Heart left ventricle (tissue), 13 donors: ENCODE measurements around the gene MAP1B.

ENCODE experiments used
- CTCF ChIP-seq, 12 donors: fragments of 200-600 bp; sonication (generic) in 4 of 12; IDR thresholded peaks; one replicate each; pipeline versions ENCODE4 v1.5.0 to v1.8.0; 2018 to 2022; ENCODE audit warnings: antibody characterized with exemption in 12 of 12, mild to moderate bottlenecking in 5 of 12
- POLR2A ChIP-seq, 2 donors: fragments of 450-650 bp; IDR thresholded peaks; one replicate each; pipeline ENCODE4 v1.6.1; 2017; ENCODE audit warnings: antibody characterized with exemption in 2 of 2, mild to moderate bottlenecking in 2 of 2, moderate library complexity in 2 of 2
- donor health status: ischemic (EF 13 %, LVEDD 7.1; RV severe dilation, severe dysfunction).
- donor health status: DM: no; HTN: yes; CAD: no.
- donor health status: DM: no; HTN: no; CAD: no.
- donor health status: ischemic (EF 25% LVEDD 6.9; RV normal size, moderate dysfunction).
- donor health status: ischemic (EF 25% LVEDD 5.7; RV mildly dilated, moderate dysfunction).
- donor health status: ischemic (EF 35%, LVEDD 5.7; RV mildly dilated, moderate dysfunction).
- donor health status: nonischemic (EF 11% LVEDD 7.7; RV severe dilation, severe dysfunction).
- donor health status: DM: yes; HTN: yes; CAD: no.
- donor health status: PGD.
- donor health status: ischemic (EF 29% LVEDD 5.4; RV normal size, mild dysfunction).
- donor health status: nonischemic (EF 23%, LVEDD 6.1; RV moderate dilation, normal function).

- TF ChIP-seq CTCF (IDR thresholded peaks at IDR 0.05) (no peak), POLR2A (IDR thresholded peaks at IDR 0.05) (no peak)
Observed at GRCh38 chr5:72180925-72181324, 73.7 kb downstream of the MAP1B start.
